Activated CD8-positive, alpha-beta memory T cell treated with anti-CD3 and anti-CD28 coated beads, Interleukin-2, amount 50 U/mL, for 24 hours (primary cell): ENCODE measurements around the gene LITAF.
"Not testable (repeated sequence)": the region's sequence is repeated elsewhere in the genome, so short reads cannot be mapped to it uniquely, and the experiment has no call there.

Source experiments
- DNase-seq: peaks from one replicate; pipeline ENCODE4 v3.0.0-alpha.2; 2020; ENCODE audit errors: extremely low read depth

Gene LITAF

DNA sequence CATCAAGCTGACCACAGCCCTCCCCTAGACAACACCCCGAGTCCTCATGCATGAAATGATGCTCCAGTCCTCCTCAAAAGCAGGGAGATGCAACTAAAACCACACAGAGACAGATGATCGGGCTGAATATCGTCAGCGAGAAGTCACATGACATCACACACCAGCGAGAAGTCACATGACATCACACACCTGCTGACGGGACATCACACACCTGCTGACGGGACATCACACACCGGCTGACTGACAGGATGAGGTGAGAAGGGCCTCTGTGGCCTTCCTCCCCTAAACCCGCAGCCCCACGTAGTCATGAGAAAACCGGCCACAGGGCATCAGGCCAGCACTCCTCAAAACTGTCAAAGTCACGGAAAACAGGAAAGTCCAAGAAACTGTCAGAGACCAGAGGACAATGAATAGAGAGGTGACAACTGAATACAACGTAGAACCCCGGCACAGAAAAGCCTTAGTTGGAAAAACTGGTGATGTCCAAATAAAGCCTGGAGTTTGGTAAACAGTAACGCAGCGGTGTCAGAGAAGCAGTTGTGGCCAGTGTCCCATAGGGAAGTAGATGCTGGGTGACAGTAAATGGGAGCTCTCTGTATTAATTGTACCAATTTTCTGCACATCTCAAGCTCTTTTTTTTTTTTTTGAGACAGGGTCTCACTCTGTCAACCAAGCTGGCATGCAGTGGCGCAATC, 14.3 kb downstream of the LITAF start:
- peak; percentile 38 for DNase-seq

DNA sequence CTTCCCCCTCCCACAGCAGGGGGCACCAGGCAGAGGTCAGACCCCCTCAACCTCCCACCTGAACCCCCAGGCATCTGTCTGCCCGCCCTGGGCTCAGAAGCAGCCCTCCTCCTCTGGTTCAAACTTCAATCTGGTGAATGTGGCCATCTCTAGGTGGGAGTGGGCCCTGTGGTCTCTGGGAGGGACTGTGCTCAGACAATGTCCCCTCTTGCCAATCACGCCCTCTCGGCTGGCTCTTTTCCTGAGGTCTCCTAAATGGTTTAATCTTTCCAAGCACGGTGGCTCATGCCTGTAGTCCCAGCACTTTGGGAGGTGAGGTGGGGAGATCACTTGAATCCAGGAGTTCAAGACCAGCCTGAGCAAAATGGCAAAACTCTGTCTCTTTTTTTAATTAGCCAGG, 15.2 kb downstream of the LITAF start:
- no peak for DNase-seq

DNA sequence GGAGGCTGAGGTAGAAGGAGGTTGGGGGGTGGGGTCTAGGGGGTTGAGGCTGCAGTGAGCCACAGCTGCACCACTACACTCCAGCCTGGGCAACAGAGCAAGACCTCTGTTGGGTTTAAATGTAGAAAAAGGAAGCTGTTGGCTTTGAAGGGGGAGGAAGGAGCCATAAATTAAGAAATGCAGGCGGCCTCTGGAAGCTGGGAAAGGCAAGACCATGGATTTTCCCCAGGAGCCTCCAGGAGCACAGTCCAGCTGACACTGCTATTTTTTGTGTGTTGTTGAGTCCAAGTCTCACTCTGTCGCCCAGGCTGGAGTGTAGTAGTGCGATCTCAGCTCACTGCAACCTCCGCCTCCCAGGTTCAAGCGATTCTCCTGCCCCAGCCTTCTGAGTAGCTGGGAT, 15.9 kb downstream of the LITAF start:
- DNase-seq: no peak

DNA sequence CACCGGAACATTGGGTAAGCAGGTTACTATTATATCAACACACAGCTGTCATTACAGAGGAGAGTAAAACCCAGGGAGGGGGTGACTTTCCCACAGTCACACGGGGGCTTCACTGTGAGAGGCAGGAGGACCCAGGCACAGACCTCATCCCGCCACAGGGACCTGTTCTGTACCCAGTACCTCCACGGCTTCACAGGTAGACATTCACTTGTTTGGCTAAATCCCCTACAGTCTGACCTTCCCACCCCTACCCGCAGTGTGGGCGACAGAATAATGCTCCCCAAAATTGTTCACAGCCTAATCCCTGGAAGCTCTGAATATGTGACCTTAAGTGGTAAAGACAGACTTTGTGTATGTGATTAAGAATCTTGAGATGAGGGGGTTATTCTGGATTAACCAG, 16.5 kb downstream of the LITAF start:
- DNase-seq: no peak

DNA sequence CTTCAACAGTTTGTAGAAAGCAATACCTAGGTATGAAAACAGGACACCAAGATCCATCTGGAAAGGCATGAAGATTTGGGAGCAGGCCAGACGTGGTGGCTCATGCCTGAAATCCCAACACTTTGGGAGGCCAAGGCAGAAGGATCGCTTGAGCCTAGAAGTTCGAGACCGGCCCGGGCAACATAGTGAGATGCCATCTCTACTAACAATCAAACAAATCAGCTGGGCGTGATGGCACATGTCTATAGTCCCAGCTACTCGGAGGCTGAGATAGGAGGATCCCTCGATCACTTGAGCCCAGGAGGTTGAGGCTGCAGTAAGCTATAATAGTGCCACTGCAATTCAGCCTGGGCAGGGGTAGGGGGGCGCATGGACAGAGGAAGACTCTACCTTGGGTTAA, 20.3 kb downstream of the LITAF start:
- no peak for DNase-seq

DNA sequence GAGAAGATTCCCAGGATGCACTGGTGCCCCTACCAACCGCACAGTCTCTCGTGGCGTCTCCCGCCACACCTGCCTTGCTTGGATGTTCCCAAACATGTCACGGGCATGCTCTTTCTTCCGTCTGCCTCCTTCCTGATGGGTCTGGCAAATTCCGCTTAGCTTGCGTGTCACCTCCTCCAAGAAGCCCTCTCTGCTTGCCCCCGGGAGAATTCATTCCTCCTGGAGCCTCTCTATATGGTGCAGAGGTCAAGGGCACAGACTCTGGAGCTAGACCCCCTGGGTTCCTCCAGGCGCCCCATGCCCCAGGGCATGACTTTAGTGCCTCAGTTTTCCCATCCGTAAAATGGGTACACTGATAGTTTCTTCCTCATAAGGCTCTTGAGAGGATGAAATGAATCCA, 21.1 kb downstream of the LITAF start:
- DNase-seq: no peak

DNA sequence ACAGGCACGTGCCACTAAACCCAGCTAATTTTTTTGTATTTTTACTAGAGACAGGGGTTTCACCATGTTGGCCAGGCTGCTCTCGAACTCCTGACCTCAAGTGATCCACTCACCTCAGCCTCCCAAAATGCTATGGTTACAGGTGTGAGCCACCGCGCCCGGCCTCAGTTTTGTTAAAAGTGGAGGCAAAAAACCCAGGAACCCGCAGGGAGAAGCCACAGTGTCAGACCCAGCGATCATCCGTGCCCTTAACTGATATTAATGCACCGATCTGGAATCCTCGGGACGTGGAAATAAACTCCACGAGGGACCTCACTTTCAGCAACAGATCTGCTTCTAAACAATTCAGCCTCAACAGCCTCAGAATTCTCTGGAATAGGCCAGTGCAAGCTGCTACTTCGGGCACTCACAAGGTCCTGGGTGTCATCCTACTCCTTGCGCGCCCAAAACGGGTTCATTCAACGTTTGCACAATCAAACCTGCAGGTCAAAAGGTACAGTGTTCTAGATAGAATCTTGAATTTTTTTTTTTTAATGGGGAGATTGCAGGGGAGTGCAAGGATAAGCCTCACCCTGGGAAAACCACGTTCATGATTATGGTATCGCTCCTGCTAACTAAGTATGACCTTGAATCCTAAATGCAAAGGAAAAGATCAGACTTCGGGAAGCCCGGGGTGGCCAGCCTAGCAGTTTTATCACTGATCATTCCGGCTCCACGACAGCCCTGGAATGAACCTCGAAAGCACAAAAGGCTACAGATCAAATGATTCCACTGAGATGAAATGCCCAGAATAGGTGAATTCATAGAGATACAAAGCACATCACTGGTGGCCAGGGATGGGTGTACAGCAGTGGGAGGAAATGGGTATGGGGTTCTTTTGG, 22.4 kb downstream of the LITAF start:
- DNase-seq: no peak

DNA sequence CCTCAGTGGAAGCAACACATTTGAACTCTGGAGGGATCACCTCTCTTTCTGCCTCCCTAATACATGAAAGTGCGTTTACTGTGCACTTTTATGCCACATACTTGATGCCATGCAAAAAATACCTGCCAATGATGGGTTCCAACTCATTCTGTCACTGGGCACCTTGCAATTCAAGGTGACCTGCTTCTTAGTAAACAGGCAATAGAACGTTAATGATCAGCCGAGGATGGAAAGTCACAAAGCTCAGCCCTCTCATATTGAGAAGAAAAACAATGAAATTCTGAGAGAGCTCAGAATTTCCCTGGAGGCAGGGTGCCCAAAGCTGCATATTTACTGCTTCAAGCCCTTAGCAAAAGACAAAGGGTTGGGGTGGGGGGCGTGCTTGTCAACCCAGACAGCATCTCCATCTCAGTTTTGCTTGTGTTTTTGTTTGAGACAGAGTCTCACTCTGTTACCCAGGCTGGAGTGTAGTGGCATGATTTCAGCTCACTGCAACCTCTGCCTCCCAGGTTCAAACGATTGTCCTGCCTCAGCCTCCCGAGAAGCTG, 23.2 kb downstream of the LITAF start:
- DNase-seq: no peak

DNA sequence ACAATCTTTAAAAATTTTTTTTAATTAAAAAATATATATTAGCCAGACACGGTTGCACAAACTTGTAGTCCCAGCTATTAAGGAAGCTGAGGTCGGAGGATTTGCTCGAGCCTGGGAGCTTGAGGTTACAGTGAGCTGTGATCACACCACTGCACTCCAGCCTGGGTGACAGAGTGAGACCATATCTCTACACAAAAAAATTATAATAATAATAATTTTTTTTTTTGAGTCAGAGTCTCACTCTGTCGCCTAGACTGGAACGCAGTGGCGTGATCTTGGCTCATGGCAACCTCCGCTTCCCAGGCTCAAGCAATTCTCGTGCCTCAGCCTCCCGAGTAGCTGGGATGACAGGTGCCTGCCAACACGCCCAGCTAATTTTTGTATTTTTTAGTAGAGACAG, 23.8 kb downstream of the LITAF start:
- no peak for DNase-seq

DNA sequence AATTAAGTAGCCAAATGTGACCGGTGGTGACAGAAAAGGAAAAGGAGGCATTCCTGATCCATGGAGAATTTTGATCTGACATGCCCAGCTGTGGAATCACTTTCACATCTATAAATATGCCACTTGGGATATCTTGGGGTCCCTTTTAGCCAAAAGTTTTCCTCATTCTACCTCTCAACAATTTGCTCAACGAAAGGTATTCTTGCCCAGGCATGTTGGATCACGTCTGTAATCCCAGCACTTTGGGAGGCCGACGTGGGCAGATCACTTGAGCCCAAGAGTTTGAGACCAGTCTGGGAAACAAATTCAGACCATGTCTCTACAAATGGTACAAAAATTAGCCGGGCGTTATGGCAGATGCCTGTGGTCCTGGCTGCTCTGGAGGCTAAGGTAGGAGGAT, 24.3 kb downstream of the LITAF start:
- no peak for DNase-seq

DNA sequence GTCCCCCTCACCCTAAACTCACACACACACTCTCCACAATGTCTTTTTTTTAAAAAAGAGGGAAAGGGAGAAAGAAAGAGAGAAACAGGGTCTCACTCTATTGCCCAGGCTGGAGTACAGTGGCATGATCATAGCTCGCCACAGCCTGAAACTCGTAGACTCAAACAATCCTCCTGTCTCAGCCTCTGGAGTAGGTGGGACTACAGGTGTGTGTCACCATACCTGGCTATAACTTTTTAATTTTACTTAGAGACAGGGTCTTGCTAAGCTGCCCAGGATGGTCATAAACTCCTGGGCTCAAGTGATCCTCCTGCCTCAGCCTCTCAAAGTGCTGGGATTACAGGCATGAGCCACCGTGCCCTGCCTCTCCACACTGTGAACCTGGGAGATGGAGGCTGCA, 24.9 kb downstream of the LITAF start:
- no peak for DNase-seq

DNA sequence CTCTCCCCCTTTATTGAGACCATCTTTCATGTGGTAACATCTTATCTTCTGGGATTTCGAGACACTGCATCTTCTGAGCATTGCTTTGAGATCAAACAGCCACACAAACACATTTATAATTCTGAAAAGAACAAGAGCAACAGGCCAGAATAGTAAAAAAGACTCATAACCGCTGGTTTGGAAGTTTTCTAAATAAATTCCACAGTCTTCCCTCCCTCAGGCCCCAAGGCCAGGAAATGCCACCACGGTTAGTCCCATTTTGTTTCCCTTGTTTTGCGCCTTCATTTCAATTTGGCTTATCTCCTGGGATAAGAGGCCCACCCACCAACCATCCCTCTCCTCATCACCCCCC, 25.3 kb downstream of the LITAF start:
- no peak for DNase-seq

DNA sequence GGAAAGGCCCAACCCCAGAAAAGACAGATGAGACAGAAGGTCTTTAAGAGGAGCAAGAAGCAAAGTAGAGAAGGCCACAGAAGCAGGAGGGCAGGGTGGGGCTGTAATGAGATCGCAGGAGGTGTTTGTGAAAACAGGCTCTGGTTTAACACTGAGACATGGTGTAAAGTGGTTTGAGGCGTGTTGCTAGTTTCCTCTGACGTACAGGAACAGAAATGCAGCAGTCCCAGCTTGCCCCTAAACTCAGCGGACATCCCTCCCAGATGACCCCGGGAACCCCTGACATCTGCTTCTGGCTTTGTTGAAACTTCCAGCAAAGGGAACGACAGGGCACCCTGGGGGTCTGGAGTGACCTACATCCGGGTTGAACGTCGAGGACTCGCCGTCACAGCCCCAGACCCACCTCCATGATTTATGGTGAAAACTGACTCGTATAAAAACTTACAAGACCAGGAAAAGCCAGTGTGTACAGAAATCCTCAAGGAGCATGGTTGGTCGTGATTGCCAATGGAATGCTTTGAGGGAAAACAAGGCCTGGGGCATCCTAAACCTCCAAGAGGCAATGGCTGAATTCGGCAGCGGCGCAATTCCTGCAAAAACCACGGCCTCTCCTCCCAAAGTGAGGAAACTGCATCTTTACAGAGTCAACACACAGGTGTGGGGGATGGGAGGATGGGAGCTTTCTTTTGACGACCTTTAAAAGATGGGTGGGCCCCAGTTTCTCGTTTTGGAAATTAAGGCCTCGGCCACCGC, 25.8 kb downstream of the LITAF start:
- DNase-seq: no peak

DNA sequence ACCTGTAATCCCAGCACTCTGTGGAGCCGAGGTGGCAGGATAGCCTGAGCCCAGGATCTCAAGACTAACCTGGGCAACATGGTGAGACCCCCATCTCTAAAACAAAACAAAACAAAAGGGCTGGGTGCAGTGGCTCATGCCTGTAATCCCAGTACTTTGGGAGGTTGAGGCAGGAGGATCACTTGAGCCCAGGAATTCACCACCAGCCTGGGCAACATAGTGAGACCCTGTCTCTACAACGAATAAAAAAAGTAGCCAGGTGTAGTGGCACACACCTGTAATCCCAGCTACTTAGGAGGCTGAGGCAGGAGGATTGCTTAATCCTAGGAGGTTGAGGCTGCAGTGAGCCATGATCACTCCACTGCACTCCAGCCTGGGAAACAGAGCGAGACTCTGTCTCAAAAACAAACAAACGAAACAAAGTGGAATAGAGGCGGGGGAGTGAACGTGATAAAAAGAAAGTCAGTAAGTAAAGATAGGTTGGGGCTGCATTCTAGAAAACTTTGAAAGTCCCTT, 28.4 kb downstream of the LITAF start:
- DNase-seq: not testable (repeated sequence)

DNA sequence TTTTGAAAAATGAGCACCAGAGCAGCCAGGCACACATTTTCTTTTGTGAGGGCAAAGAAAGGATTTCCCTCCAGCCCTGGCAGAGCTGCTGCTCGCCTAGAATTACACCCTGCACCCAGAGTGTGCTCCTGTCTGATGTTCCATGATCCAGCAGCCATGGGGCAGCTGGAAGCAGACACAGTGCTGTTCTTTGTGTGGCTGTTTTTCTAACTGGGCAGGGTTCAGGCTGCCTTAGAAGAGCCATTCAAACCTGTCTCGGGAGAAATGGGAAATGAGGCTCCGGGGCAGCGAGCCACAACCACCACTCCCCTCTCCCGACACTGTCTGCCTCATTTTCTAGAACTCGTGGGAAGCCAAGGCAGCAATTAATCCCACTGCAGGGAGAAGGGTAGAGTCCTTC, 28.9 kb downstream of the LITAF start:
- DNase-seq: no peak

DNA sequence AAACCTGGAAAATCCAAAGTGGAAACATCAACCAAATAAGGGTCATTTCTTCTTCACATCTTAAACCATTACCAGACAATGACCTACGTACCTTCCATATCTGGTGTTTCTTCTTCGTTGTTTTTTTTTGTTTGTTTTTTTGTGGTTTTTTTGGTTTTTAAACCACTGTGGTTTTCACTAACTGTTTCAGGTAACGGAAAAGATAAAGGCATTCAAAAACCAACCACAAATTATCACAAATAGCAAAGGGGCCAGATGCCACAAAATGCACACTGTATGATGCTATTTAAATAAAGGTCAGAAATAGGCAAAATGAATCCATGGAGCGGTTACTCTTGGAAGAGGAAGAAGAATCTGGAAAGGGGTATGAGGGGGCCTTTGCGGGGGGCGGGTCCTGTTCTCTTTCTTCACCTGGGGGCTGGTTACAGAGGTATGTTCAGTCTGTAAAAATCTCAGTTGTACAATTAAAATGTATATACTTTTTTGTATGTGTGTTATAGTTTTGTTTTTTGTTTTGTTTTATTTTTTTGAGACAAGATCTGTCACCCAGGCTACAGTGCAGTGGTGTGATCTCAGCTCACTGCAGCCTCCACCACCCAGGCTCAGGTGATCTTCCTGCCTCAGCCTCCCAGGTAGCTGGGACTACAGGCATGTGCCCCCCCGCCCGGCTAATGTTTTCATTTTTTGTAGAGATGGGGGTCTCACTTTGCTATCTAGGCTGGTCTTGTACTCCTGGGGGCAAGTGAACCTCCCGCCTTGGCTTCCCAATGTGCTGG, 29.6 kb downstream of the LITAF start:
- no peak for DNase-seq

DNA sequence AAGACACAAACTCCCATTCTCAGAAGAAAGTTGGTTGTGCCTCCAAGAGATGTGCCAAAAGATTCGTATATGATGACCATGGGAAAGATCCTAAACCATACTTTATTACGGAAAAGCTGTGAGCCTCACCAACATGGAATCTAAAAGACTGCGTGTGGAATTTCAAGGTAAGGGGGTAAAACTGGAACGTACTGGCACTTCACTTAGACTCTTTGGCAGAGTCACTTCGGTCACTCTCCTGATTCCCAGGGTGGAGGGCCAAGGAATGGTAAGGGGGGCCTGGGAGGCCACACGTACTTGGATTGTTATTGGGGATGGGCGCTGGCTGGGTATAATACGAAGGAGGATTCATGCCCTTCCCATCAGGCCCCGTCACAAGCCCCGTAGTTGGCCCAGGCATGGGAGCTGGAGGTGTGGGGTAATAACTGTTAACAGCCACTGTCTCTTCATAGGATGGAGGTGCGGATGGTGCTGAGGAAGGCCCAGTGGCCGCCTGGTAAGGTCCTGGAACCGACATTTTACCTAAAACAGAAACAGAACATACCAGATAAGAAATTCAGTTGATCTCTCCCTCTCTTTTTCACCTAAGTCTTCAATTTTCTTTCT, 30.4 kb downstream of the LITAF start:
- no peak for DNase-seq

DNA sequence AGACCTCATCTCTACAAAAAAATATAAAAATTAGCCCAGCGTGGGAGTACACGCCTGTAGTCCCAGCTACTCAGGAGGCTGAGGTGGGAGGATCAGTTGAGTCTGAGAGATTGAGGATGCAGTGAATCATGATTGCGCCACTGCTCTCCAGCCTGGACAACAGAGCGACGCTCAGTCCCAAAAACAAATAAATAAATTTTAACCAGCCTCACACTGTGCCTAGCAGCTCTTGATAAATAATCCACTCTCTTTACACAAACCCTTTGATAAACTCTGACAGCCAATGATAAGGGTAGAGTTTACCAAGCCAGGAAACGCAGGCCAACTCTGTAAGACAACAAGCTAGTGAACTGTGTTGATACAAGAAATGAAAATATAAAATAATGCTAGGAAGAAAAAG, 32.7 kb downstream of the LITAF start:
- no peak for DNase-seq

DNA sequence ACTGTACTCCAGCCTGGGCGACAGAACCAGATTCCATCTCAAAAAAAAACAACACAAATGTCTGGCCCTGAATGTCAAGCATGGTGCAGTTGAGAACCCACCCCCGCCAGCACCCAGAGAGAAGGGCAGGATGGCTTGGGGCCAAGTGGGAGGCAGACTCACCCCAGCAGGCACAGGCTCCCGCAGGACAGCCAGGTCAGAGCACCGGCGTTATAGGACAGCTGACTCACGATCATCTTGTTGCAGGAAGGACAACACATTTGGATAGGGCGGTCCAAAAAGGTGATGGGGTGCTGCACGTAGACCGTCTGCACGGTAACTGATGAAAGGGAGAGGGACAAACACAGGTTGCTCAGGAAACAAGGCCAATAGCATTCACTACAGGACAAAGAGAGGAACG, 33.3 kb downstream of the LITAF start:
- DNase-seq: no peak

DNA sequence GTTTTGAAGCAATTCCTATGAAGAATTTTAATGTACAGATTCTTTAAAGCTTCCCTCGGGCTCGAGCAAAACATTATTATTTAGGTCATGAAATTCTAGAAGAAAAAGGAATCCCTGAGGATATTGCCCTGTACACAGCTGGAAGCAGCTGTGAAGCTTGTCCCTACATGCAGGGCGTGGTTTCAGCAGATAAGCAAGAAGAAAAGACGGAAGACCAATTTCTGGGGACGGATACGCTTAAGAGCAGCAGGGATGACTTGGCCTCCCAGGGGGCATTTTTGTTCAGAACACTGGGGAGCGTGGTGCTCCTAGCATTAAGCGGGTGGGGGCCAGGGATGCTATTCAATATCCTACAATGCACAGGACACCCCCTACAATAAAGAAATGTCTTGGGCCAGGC, 34.3 kb downstream of the LITAF start:
- no peak for DNase-seq

DNA sequence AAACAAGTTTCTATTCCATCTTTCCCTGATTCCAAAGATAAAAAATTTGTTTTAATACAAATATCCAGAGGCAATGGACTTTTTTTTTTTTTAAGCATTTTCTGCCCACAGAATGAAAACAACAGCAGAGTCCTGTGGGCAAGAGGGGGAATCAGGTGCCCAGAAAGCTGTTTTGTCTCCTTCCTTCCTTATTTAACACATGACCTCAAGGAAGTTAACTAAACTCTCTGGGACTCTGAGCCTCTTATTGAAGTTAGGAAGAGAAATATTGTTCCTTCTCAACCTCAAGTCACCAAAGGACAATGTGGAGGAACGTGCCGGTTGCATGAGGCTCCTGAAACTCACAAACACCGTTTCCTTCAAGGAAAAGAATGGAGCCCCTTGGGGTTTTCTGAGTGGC, 34.9 kb downstream of the LITAF start:
- DNase-seq: no peak
